Stimulated activated CD8-positive, alpha-beta memory T cell treated with anti-CD3 and anti-CD28 coated beads, Interleukin-15, amount 100 ng/mL, for 24 hours (primary cell): ENCODE measurements around the gene BLTP1.

Experiments
- DNase-seq: peaks from one replicate; pipeline ENCODE4 v3.0.0-alpha.2; 2020; ENCODE audit warnings: low read depth

BLTP1 gene

DNA sequence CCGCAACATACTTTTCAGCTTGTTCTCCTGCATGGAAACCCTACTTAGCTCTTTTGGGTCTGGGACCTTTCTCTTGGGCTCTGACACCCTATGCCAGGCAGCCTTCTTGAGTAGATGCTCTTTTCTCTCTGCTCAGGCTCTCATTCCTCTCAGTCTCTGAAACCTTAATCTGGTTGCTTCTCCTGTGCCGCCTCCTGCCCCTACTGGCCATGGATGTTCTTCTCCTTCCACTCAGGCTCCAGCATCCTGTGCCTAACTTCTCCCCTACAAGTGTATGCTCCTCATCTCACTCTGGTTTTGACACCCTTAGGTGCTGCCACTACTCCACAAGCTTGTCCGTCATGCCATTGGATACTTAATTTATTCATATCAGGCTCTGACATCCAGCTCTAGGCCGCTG, 15.2 kb downstream of the BLTP1 start:
- DNase-seq, result no peak

DNA sequence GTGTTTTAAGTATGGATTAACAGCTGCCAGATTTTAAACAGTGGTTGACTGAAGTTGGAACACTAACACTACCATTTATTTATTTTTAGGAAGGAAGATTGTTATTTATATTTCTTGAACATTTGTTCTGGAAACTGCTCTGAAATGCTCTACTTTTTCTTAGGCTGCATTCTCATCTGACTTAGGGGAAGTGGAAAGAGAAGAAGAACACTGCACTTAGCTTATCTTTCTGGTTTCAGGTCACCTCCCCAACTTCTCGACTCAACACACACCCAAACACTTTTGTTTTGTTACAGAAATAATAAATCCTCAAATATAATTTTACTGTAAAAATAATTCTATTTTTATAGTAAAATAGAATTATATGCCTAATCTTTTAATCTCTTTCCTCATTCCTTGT, 18.6 kb downstream of the BLTP1 start:
- DNase-seq, result no peak

DNA sequence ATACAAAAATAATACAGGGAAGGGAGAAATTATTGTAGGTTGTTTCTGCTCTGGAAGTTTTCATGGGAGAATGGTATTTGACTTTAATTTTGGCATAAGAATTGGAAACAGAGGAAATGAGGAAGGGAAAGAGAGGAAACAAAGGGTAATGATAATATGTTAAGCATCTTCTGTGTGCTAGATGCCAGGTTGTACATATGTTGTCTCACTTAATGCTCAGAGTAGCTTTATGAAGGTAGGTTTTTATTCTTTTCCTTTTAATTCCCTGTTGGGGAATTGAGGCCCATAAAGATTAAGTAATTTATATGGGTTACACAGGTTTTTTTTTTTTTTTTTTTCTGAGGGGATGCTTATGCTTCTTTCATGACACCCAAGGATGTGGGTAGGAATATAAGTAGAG, 19.2 kb downstream of the BLTP1 start:
- no peak for DNase-seq

DNA sequence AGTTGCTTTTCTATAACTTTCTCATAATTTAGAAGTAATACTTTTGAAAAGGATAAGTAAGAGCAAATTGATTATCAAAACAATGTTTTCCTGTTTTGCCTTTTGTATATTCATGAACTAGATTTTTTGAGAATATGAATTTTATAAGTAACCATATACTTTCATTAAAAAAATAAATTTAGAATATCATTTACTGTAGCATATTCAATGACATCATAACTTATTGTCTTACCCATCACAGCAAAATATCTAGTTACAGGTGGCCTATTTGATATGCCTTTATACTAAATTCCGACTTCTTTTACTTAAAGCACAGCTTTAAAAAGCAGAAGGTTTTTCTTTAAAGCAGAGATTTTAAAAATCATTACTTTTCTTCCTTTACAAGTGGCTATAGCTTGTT, 20.1 kb downstream of the BLTP1 start:
- DNase-seq, result no peak

DNA sequence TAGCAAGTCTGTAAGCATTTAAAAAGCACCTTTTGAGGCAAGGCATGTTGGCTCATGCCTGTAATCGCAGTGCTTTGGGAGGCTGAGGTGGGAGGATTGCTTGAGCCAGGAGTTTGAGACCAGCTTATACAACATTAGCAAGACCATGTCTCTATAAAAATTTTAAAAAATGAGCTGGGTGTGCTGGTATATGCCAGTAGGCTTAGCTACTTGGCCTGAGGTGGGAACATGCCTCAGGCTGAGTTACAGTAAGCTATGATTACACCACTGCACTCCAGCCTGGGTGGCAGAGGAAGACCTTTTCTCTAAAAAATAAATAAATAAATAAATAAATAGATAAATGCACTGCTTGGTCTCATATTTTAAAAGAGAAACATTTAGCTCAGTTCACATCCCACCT, 26.8 kb downstream of the BLTP1 start:
- DNase-seq, result no peak

DNA sequence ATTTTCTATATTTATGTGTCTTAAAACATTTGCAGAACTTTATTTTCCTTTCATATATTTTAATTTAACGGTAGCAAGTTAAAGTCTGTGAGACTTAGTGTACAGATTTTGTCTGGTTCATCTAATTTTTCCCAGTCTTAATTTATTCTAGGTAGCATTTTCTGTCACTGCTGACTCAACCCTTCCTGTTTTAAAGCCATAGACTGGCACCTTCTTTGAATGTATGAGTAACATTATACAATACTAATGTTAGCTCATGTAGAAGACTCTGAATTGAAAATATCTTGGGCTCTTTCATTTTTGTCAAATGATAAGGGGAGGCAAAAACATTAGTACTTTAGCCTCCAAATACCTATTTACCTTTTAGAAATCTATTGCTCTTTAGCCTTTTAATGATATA, 43.6 kb downstream of the BLTP1 start:
- no peak for DNase-seq
